GM18505 (cell line): ENCODE results near the gene COL7A1.

Experiments
- ATAC-seq: cut with Tn5 transposase; IDR thresholded peaks from one replicate; pipeline ENCODE4 v1.9.1; 2021; ENCODE audit not compliant: unreplicated experiment
- POLR2A ChIP-seq: IDR thresholded peaks from 4 replicates; pipeline ENCODE4 v1.6.1; 2011; ENCODE audit warnings: borderline replicate concordance; ENCODE audit not compliant: insufficient read depth, insufficient read length; ENCODE audit errors: extremely low read depth

Gene COL7A1

DNA sequence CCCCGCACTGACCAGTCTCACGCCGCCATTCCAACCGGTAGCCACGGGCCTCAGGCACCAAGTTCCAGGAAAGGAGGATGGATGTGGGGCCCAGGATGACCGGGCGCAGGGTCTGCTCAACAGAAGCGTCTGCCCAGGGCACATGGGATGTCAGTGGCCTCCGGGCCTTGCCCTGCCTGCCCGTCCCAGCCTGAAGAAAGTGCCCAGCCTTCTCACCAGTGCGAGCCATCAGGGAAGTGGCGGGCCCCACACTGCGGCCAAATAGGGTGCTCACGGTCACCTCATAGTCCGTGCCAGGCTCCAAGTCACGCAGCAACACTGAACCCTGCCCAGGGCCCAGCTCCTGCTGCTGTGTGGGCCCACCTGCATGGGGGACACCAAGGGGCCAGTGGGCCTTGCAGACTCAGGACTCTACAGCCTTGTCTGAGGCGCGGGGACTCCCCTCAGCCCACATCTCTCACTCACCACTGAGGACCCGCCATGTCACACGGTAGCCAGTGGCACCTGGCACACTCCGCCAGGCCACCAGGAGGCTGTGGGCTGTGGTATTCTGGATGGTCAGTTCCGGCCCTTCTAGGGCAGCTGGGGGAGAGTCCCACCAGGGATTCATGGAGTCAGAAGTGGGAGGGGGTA is 3.1 kb downstream of the COL7A1 start:
- TF ChIP-seq POLR2A, result no peak
- no peak for ATAC-seq

DNA sequence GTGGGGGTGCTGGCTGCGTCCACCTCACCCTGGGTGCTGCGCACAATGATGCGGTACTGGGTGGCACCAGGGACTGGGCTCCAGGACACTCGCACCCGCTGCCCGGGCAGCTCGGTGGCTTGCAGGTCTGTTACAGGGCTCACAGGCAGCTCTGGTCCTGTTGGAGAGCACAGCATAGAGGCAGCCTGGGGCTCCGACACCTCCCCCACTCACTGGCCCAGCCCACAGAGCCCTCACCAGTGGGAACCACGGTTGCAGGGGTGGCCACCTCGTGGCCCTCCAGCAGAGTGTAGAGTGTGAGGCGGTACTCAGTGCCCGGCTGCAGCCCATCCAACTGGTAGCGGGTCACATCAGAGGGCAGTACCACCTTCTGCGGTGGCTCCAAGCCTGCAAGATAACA is 3.7 kb downstream of the COL7A1 start:
- no peak for ATAC-seq
- TF ChIP-seq POLR2A, result no peak

DNA sequence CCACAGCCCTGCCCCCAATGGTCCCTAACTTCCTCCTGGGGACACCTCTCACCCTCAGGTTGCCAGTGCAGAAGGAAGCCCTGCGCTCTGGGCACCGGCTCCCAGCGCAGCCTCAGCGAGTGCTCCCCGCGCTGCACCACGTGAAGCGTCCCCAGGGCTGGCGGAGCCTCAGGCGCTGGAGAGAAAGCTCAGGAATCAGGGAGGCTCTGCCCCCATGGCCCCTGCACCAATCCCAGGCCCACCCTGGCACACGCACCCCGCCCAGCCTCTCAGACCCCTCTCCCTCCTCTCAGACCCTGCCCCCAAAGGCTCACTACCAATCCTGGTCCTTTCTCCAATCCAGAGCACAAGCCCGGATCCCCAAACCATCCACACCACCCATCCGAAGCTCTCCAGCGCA is 6.9 kb downstream of the COL7A1 start:
- no peak for ATAC-seq
- TF ChIP-seq POLR2A, result no peak

DNA sequence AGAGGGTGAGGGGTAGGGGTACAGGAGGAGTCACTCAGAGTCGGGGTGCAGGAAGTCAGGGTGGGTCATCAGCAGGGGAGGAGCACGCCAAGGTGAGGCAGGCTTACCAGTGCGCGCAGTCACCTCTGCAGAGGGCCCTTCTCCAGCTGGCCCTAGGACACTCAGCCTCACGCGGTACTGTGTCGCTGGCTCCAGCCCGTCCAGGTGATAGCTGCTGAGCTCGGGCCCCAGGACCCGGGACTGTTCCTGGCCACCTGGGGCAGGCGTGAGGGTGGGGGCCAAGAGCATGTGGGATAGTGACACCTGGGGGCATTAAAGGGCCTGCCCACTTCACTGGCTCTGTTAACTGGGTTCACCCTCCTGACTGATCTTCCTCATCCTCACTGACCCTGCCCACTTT is 7.4 kb downstream of the COL7A1 start:
- ATAC-seq, result no peak

DNA sequence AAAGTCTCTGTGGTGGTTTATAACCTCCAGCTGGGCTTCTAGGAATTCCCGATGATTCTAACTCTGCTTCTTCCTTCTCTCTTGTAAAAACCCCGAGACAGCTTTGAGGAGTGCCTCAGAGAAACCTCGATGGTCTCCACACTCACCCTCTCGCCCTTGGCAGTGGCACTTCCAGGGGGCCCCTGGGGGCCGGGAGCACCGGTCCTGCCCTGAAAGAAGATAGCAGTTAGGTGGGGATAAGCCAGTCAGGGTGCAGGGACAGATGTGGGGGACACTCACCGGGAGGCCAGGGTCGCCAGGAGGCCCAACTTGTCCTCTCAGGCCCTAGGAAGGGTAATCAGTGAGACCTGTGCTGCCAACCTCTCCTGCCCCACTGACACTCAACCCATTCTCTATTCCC is 9.7 kb downstream of the COL7A1 start:
- TF ChIP-seq POLR2A, result no peak
- no peak for ATAC-seq

More for the DNA sequence above, 7.4 kb downstream of the COL7A1 start:
- no peak for TF ChIP-seq POLR2A

DNA sequence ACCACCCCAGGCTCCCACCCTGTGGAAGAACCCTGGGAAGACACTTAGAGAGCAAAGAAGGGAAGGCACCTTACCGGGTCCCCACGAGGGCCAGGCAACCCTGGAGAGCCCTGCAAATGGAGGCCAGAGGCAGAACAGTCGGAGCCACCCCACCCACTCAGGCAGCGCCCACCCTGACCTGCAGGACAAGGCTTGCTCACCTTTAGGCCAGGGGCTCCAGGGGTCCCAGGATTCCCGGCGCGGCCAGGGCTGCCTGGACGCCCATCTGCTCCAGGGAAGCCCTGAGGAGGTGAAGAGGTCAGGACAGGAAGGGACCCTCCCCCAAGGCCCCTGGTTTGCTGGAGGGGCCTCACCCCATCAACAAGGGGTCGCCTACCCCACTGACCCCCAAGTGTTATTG is 10.3 kb downstream of the COL7A1 start:
- TF ChIP-seq POLR2A, result no peak
- ATAC-seq, result no peak

DNA sequence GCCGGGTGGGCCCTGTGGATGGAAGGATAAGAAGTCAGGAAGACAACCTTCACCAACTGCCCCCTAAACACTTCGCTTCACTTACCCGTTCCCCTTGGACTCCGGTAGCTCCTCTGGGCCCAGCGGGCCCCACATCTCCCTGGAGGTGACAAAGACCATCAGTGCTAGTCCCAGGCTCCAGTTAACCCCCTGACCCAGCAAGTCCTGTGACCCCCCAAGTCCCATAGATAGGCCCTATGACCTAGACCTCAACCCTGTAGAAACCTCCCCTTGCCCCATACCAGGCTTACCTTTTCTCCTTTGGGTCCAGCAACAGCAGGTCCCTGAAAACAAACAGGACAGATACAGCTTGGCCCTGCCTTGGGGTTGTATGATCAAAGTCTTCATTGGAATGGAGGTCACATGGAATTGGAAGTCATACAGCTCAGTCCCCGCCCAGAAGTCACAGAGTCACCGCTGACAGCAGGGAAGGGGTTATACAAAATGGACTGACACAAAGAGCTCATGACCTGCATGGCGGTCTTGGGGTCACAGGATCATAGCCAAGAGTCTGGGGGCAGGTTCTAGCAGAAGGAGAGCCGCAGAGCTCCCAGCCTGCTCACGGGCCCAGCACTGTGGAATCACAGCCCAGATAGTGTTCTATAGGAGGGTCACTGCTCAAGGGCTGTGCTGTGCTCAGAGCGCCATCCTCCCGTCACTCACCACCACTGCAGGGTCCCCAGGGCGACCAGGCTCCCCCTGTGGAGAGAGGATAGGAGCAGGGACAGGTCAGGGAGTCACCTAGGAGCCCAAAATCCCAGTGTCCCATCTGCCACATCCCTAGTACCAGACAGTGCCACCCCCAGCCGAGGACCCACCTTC is 13.3 kb downstream of the COL7A1 start:
- no peak for TF ChIP-seq POLR2A
- ATAC-seq, result no peak

DNA sequence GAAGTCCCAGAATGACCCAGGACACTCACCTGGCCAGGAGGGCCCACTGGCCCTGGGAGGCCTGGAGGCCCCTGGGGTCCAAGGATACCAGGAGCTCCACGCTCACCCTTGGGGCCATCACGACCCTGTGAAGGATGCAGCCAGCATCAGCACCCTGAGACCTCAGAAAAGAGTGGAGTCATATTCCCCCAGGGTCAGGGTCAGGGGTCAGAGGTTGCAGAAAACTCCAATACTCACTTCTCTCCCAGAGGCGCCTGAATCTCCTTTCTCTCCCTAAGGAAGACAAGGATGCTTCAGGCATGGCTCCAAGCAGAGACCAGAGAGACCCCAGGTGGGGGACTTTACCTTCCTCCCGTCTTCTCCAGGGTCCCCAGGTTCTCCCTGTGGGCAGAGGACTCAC is 18.5 kb downstream of the COL7A1 start:
- no peak for TF ChIP-seq POLR2A
- ATAC-seq, result no peak

DNA sequence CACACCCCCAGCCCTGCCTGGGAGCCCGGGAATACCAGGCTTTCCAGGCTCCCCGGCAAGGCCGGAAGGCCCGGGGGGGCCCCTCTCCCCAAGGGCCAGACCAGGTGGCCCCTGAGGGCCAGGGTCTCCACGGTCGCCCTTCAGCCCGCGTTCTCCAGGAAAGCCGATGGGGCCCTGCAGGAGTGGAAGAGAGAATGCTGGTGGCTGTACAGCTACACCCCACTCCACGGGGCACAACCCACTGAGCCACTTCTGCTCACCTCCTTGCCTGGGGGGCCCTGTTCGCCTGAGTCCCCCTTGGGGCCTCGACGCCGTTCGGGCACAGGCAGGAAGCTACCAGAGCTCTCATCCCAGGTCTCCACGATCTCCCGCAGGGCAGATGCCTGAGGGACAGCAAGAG is 19.8 kb downstream of the COL7A1 start:
- no peak for ATAC-seq
- no peak for TF ChIP-seq POLR2A

DNA sequence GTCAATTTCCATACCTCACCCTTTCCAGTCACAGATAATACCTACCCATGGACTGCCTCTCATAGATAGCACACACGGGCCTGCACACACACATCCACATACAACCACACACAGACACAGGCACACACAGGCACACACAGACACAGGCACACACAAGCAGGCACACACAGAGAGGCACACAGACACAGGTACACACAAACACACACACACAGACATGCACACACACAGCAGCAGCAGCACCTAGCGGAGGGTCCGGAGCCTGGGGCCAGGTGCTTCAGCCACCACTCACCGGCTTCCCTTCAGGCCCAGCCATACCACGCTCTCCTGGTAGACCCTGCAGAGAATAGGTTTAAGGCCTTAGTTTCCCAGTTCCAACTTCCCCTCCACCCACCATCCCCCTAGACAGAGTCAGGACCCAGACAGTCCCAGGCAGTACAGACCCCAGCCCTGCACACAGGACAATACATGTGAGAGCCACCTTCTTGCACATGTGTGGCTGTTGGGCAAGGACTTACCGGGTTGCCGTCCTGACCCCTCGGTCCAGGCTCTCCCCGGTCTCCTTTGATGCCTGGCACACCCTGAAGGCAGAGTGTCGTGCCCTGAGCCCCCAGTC is 21.1 kb downstream of the COL7A1 start:
- TF ChIP-seq POLR2A, result no peak
- ATAC-seq, result no peak

DNA sequence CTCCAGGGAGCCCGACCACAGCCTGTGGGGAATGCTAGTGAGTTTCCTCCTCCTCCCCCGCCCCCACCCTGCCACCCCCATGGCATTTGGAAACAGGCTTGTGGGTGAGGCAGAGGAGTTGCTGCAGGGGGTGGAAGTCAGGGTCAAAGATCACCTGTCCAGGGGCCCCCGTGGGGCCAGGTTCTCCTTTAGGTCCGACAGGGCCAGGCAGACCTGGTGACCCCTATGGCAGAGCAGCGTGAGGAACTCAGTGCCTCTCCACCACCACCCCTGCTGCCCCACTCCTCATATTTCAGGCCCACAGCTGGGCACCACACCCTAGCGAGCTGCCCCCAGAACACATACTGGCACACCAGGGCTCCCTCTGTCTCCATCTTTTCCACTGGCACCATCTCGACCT is 22.6 kb downstream of the COL7A1 start:
- ATAC-seq, result no peak

DNA sequence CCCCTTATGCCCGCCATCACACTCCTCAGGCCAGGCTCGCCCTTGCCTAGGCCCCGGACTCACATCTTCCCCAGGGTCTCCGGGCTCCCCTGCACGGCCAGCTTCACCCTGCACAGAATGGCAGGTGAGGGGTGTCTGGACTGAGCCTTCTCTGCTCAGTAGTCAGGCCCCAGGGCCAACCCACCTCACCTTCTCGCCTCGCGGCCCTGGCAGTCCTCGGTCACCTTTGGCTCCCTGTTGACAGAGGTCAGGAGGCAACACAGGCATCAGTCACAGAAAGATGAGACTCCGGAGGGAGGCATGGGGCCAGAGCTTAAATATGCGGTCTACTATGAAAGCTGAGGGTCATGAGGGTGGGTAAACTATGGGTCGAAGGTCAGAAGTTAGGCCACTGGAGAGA is 23.2 kb downstream of the COL7A1 start:
- no peak for ATAC-seq

More for the DNA sequence above, 22.6 kb downstream of the COL7A1 start:
- no peak for TF ChIP-seq POLR2A

DNA sequence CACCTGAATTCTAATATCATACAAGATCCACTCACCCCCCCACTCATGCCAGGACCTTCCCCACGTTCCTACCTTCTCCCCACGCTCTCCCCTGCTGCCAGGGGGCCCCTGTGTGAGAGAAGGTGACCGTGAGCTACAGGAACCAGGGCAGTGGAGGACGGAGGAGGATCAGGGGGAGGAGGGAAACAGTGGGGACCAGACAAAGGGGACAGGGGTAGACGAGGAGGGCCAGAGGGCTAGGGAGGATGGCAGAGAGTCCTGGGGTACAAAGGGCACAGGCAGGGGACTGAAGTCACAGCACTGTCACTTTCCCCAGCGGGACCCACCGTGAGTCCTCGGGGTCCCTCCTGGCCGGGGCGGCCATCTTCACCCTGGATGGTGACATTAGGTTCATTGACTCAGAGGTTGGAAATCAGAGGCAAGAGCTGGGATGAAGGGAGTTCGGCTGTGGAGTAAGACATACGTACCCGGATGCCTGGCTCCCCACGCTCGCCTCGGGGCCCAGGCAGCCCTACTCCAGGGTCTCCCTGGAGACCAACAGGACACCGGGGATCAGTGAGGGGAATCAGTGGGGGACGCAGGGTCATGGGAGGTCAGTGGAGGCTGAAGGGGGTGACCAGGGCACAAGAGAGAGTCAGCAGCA is 25.2 kb downstream of the COL7A1 start:
- ATAC-seq, result no peak
- no peak for TF ChIP-seq POLR2A

More for the DNA sequence above, 23.2 kb downstream of the COL7A1 start:
- no peak for TF ChIP-seq POLR2A
